ENCODE results near the gene NUDCD2. TPM values are rescaled to one million over a fixed set of nuclear protein-coding genes. Genes with fewer than 3 reads are reported as not detected.
A peak's percentile ranks its signal among the peaks of the same experiment; 100 is the strongest.
"Not testable (repeated sequence)": the region's sequence is repeated elsewhere in the genome, so short reads cannot be mapped to it uniquely, and the experiment has no call there.

The NUDCD2 gene
- total RNA-seq, 1 donor from 2014 or later: 68.2 TPM

DNA sequence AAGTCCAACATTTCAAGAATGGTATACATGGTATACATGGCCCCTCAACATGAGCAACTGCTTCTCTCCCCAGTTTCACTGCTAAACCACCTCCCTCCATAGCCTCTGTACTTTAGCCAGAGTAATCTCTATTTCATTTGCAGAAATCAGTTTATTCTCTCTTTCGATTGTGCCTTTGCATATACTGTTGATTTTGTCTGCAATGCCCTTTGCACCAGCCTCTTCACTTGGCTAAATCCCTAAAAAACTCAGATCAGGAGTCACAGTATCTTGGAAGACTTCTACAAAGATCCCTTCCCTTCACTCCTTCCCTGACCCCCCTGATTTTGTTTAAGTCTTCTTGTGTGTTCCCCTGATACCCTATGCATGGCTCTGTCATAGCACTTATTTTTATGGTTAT is 27.4 kb downstream of the NUDCD2 start:
- TF ChIP-seq, protein P1, sequence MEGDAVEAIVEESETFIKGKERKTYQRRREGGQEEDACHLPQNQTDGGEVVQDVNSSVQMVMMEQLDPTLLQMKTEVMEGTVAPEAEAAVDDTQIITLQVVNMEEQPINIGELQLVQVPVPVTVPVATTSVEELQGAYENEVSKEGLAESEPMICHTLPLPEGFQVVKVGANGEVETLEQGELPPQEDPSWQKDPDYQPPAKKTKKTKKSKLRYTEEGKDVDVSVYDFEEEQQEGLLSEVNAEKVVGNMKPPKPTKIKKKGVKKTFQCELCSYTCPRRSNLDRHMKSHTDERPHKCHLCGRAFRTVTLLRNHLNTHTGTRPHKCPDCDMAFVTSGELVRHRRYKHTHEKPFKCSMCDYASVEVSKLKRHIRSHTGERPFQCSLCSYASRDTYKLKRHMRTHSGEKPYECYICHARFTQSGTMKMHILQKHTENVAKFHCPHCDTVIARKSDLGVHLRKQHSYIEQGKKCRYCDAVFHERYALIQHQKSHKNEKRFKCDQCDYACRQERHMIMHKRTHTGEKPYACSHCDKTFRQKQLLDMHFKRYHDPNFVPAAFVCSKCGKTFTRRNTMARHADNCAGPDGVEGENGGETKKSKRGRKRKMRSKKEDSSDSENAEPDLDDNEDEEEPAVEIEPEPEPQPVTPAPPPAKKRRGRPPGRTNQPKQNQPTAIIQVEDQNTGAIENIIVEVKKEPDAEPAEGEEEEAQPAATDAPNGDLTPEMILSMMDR (IDR thresholded peaks at IDR 0.05): no peak
- TF ChIP-seq EZH2 (IDR thresholded peaks at IDR 0.05): no peak
- no peak for TF ChIP-seq EZH2phosphoT487 (IDR thresholded peaks at IDR 0.05)
- Mint-ChIP-seq H3K9me3 (no peaks in the 10 kb centered on the region), H3K27me3 (ENCODE audit: insufficient read depth, low read depth) (no peaks in the 10 kb centered on the region), H3K4me3 (no peak overlapping the region), H3K27ac (no peak overlapping the region), H3K4me1 (peaks cover 18% of the 10 kb centered on the region), H3K36me3 (no peaks in the 10 kb centered on the region)
- Histone ChIP-seq H3K79me2 (ENCODE audit: low read depth) (peaks cover 6% of the 10 kb centered on the region), H4K20me1 (ENCODE audit: low read depth) (no peaks in the 10 kb centered on the region), H3K4me1 (peaks cover 24% of the 10 kb centered on the region), H3F3A (ENCODE audit: low read depth) (peaks cover 11% of the 10 kb centered on the region), H3K4me2 (no peak overlapping the region), H3K4me3 (no peak overlapping the region), H3K9ac (no peak overlapping the region), H2AFZ (replicated peaks) (no peak overlapping the region), H3K27ac (no peak overlapping the region), H3K9me3 (ENCODE audit: low read depth) (no peaks in the 10 kb centered on the region), H3K36me3 (no peaks in the 10 kb centered on the region), H3K27me3 (no peaks in the 10 kb centered on the region)
- DNase-seq (ENCODE audit: low spot score): no peak

DNA sequence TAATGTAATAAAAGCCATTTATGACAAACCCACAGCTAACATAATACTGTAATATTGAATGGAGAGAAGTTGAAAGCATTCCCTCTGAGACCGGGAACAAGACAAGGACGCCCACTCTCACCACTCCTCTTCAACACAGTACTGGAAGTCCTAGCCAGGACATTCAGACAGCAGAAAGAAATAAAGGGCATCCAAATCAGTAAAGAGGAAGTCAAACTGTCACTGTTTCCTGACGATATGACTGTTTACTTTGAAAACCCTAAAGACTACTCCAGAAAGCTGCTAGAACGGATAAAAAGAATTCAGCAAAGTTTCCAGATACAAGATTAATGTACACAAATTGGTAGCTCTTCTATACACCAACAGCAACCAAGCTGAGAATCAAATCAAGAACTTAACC is 33.8 kb downstream of the NUDCD2 start:
- not testable (repeated sequence) for H3K4me3 Mint-ChIP-seq; DNase-seq (ENCODE audit: low spot score); H3K4me1 ChIP-seq; H3K9ac ChIP-seq; H3K79me2 ChIP-seq (ENCODE audit: low read depth); H3K27me3 ChIP-seq; H3K9me3 ChIP-seq (ENCODE audit: low read depth); H3K4me3 ChIP-seq; H3K27ac Mint-ChIP-seq; H3K4me1 Mint-ChIP-seq; H3K9me3 Mint-ChIP-seq; H3K36me3 Mint-ChIP-seq; H3K27me3 Mint-ChIP-seq (ENCODE audit: insufficient read depth, low read depth); H3K27ac ChIP-seq; H3F3A ChIP-seq (ENCODE audit: low read depth); H2AFZ ChIP-seq (replicated peaks); H3K4me2 ChIP-seq; H3K36me3 ChIP-seq; H4K20me1 ChIP-seq (ENCODE audit: low read depth)

DNA sequence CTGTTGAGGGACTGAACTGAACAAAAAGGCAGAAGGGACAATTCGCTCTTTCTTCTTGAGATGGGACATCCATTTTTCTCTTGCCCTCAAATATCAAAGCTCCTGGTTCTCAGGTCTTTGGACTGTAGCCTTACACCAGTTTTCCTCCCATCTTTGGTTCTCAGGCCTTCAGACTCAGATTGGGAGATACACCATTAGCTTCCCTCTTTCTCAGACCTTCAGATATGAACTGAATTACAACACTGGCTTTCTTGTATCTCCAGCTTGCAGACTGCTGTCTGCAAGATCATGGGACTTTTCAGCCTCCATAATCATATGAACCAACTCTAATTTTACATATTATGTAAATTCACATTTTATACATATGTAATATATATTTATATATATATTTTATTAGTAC is 35.1 kb downstream of the NUDCD2 start:
- Mint-ChIP-seq H3K27me3 (ENCODE audit: insufficient read depth, low read depth) (no peaks in the 10 kb centered on the region), H3K36me3 (peaks cover 2% of the 10 kb centered on the region)

DNA sequence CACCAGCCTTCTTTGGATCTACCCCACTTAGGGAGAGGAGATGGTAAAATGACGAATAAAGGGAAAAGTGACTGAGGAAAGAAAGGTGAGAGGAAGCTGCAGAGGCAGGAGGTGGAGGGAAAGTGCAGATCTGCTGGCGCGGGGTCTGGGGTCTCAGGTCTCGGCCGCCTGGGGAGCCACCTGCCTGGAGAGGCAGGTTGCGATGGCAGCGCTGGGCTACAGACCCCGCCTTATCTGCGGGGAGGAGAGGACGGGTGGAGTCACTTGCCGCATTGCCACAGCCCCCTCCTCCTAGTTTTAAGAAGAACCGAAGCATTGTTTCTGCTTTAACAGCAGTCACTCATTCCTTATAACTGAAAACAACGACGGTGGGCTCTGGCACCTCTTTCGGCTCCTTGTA is 44.2 kb downstream of the NUDCD2 start:
- H3K4me3 Mint-ChIP-seq; H3K36me3 Mint-ChIP-seq; H3K9me3 ChIP-seq (ENCODE audit: low read depth); H3K79me2 ChIP-seq (ENCODE audit: low read depth); H3K9ac ChIP-seq; H3K27ac ChIP-seq; H4K20me1 ChIP-seq (ENCODE audit: low read depth); H3K36me3 ChIP-seq; H3K4me1 ChIP-seq; H3K9me3 Mint-ChIP-seq; H3F3A ChIP-seq (ENCODE audit: low read depth); H3K4me1 Mint-ChIP-seq; H3K27ac Mint-ChIP-seq; H3K27me3 Mint-ChIP-seq (ENCODE audit: insufficient read depth, low read depth); H3K27me3 ChIP-seq: not testable (repeated sequence)
- peak; percentile 36 for DNase-seq (ENCODE audit: low spot score)
- H2AFZ ChIP-seq (replicated peaks): peak overlapping the region; percentile 88
- H3K4me3 ChIP-seq: peak overlapping the region; percentile 14
- H3K4me2 ChIP-seq: peak overlapping the region; percentile 49

More for the DNA sequence above, 35.1 kb downstream of the NUDCD2 start:
- no peaks in the 10 kb centered on the region for H3K9me3 ChIP-seq (ENCODE audit: low read depth)
- no peaks in the 10 kb centered on the region for H3K79me2 ChIP-seq (ENCODE audit: low read depth)
- no peaks in the 10 kb centered on the region for H3K27me3 ChIP-seq
- H3K4me2 ChIP-seq: no peak overlapping the region
- no peak overlapping the region for H3K4me3 ChIP-seq
- no peaks in the 10 kb centered on the region for H4K20me1 ChIP-seq (ENCODE audit: low read depth)
- DNase-seq (ENCODE audit: low spot score): no peak
- no peak overlapping the region for H2AFZ ChIP-seq (replicated peaks)
- no peak for TF ChIP-seq EZH2phosphoT487 (IDR thresholded peaks at IDR 0.05)
- TF ChIP-seq EZH2 (IDR thresholded peaks at IDR 0.05): no peak
- TF ChIP-seq, protein P1 (IDR thresholded peaks at IDR 0.05): no peak
- no peak overlapping the region for H3K9ac ChIP-seq
- H3K36me3 ChIP-seq: no peaks in the 10 kb centered on the region
- H3K27ac Mint-ChIP-seq: no peak overlapping the region
- peaks cover 2% of the 10 kb centered on the region for H3F3A ChIP-seq (ENCODE audit: low read depth)
- no peak overlapping the region for H3K4me3 Mint-ChIP-seq
- H3K4me1 ChIP-seq: no peaks in the 10 kb centered on the region
- no peaks in the 10 kb centered on the region for H3K9me3 Mint-ChIP-seq
- H3K4me1 Mint-ChIP-seq: no peaks in the 10 kb centered on the region
- no peak overlapping the region for H3K27ac ChIP-seq
